WTC11 (cell line): ENCODE results near the gene CXCR3. TPM values are rescaled to one million over a fixed set of nuclear protein-coding genes. Genes with fewer than 3 reads are reported as not detected.

Experiments
- ATAC-seq: fragments of 200-7000 bp; cut with Tn5 transposase; 2 replicates; pipeline ENCODE4 v1.10.0; 2021; ENCODE audit warnings: mild to moderate bottlenecking, moderate library complexity
- Bru-seq: library from RNA; stranded (reverse); fragments of 400-500 nt; gene quantifications from one replicate; lab custom pipeline; 2021; lab: Mats Ljungman, UMichigan
- CTCF ChIA-PET: fragments of 300-600 bp; sonication (Branson Sonifier 250); formaldehyde crosslinking; loops from one replicate; lab custom pipeline; 2021; ENCODE audit warnings: antibody characterized with exemption; lab: Charles Lee
- POLR2A ChIA-PET: fragments of 350-600 bp; sonication (Branson Sonifier 250); formaldehyde crosslinking; loops from one replicate; lab custom pipeline; 2021; ENCODE audit warnings: antibody characterized with exemption; lab: Charles Lee
- DNase-seq: peaks from one replicate; pipeline ENCODE4 v3.0.0; 2021; ENCODE audit warnings: low spot score
- H3K27ac Mint-ChIP-seq: 2 replicates; pipeline ENCODE4 v1.8.0; 2021; ENCODE audit warnings: mixed read lengths
- H3K27me3 Mint-ChIP-seq: 2 replicates; pipeline ENCODE4 v1.8.0; 2021; ENCODE audit warnings: low read depth, mild to moderate bottlenecking, moderate library complexity, mixed read lengths
- H3K36me3 Mint-ChIP-seq: 2 replicates; pipeline ENCODE4 v1.8.0; 2021; ENCODE audit warnings: mixed read lengths
- H3K4me1 Mint-ChIP-seq: 2 replicates; pipeline ENCODE4 v1.8.0; 2022; ENCODE audit warnings: mixed read lengths
- H3K4me3 Mint-ChIP-seq: 2 replicates; pipeline ENCODE4 v1.8.0; 2021; ENCODE audit warnings: mild to moderate bottlenecking, moderate library complexity, mixed read lengths
- H3K9me3 Mint-ChIP-seq: 2 replicates; pipeline ENCODE4 v1.8.0; 2021; ENCODE audit warnings: mixed read lengths
- CREB1 ChIP-seq: sonication (generic); formaldehyde crosslinking; IDR thresholded peaks from 2 replicates; pipeline ENCODE4 v1.8.0; 2023; ENCODE audit warnings: mild to moderate bottlenecking, missing genetic modification reagents
- CREM ChIP-seq: sonication (generic); formaldehyde crosslinking; IDR thresholded peaks from 2 replicates; pipeline ENCODE4 v1.8.1; 2022; ENCODE audit warnings: mild to moderate bottlenecking, missing genetic modification reagents, moderate library complexity
- ELF4 ChIP-seq: sonication (generic); formaldehyde crosslinking; IDR thresholded peaks from 2 replicates; pipeline ENCODE4 v1.8.1; 2022; ENCODE audit warnings: low read depth, mild to moderate bottlenecking, moderate library complexity, missing genetic modification reagents
- GRHL2 ChIP-seq: fragments of 250-450 bp; sonication (Bioruptor Pico); IDR thresholded peaks from 2 replicates; pipeline ENCODE4 v1.8.0; 2022; ENCODE audit warnings: mild to moderate bottlenecking, moderate library complexity; ENCODE audit not compliant: insufficient replicate concordance, severe bottlenecking
- JUN ChIP-seq: sonication (generic); formaldehyde crosslinking; IDR thresholded peaks from 2 replicates; pipeline ENCODE4 v1.8.0; 2023; ENCODE audit warnings: mild to moderate bottlenecking, missing genetic modification reagents
- KAT7 ChIP-seq: sonication (generic); formaldehyde crosslinking; IDR thresholded peaks from 2 replicates; pipeline ENCODE4 v1.8.1; 2023; ENCODE audit warnings: missing genetic modification reagents, mild to moderate bottlenecking, borderline replicate concordance
- MYBL2 ChIP-seq: sonication (generic); formaldehyde crosslinking; IDR thresholded peaks from 2 replicates; pipeline ENCODE4 v1.8.1; 2023; ENCODE audit warnings: mild to moderate bottlenecking, moderate library complexity, missing genetic modification reagents
- NR1H2 ChIP-seq: sonication (generic); formaldehyde crosslinking; IDR thresholded peaks from 2 replicates; pipeline ENCODE4 v1.9.0; 2021; ENCODE audit warnings: mild to moderate bottlenecking, moderate library complexity, missing genetic modification reagents
- RELA ChIP-seq: sonication (generic); formaldehyde crosslinking; IDR thresholded peaks from 2 replicates; pipeline ENCODE4 v1.8.1; 2022; ENCODE audit warnings: missing genetic modification reagents, mild to moderate bottlenecking, borderline replicate concordance
- TCF7 ChIP-seq: sonication (generic); formaldehyde crosslinking; IDR thresholded peaks from 2 replicates; pipeline ENCODE4 v1.8.0; 2022; ENCODE audit warnings: mild to moderate bottlenecking, low read depth, missing genetic modification reagents, moderate library complexity
- ZBTB21 ChIP-seq: sonication (generic); formaldehyde crosslinking; IDR thresholded peaks from 2 replicates; pipeline ENCODE4 v1.8.1; 2023; ENCODE audit warnings: mild to moderate bottlenecking, missing genetic modification reagents, borderline replicate concordance
- ZNF121 ChIP-seq: sonication (generic); formaldehyde crosslinking; IDR thresholded peaks from 2 replicates; pipeline ENCODE4 v1.8.0; 2023; ENCODE audit warnings: missing genetic modification reagents
- long read RNA-seq, 3 experiments: library from RNA in 1 of 3; library from capped mRNA in 1 of 3; library from polyadenylated mRNA in 1 of 3; unstranded in 2 of 3; stranded (forward) in 1 of 3; transcript quantifications; one replicate each; pipeline ENCODE4 v2.0.0, GENCODE V29; 2021
- total RNA-seq: library from RNA; stranded (reverse); gene quantifications from 3 replicates; pipeline ENCODE4 v1.2.3, GENCODE V29; 2021
- TF ChIP-seq, protein P1 (sequence below): fragments of 250-450 bp; sonication (Bioruptor Pico); IDR thresholded peaks from 2 replicates; pipeline ENCODE4 v1.8.0; 2021; ENCODE audit warnings: mild to moderate bottlenecking
- TF ChIP-seq, protein P2 (sequence below): fragments of 250-450 bp; sonication (Bioruptor Pico); IDR thresholded peaks from 2 replicates; pipeline ENCODE4 v1.9.0; 2021; ENCODE audit warnings: mild to moderate bottlenecking, borderline replicate concordance
- TF ChIP-seq, protein P3 (sequence below): sonication (generic); formaldehyde crosslinking; IDR thresholded peaks from 2 replicates; pipeline ENCODE4 v1.8.1; 2023; ENCODE audit warnings: mild to moderate bottlenecking, missing genetic modification reagents
- TF ChIP-seq, protein P4 (sequence below): sonication (generic); formaldehyde crosslinking; IDR thresholded peaks from 2 replicates; pipeline ENCODE4 v1.8.0; 2022; ENCODE audit warnings: mild to moderate bottlenecking, missing genetic modification reagents
- TF ChIP-seq, protein P5 (sequence below): sonication (generic); formaldehyde crosslinking; IDR thresholded peaks from 2 replicates; pipeline ENCODE4 v1.8.1; 2022; ENCODE audit warnings: low read depth, missing genetic modification reagents, borderline replicate concordance
- TF ChIP-seq, protein P6 (sequence below): fragments of 250-450 bp; sonication (Bioruptor Pico); IDR thresholded peaks from 2 replicates; pipeline ENCODE4 v2.1.2; 2022; ENCODE audit warnings: mild to moderate bottlenecking, moderate library complexity
- TF ChIP-seq, protein P7 (sequence below): sonication (generic); formaldehyde crosslinking; IDR thresholded peaks from 2 replicates; pipeline ENCODE4 v1.8.0; 2022; ENCODE audit warnings: mild to moderate bottlenecking, missing genetic modification reagents

The CXCR3 gene
- 0.11 TPM in 1 of 3 replicates, not detected in the others for total RNA-seq
- not detected for Bru-seq, nascent RNA
- long read RNA-seq, experiment 1, result 0 reads
- long read RNA-seq, experiment 2, result 0 reads
- long read RNA-seq, experiment 3, result 0 reads

DNA sequence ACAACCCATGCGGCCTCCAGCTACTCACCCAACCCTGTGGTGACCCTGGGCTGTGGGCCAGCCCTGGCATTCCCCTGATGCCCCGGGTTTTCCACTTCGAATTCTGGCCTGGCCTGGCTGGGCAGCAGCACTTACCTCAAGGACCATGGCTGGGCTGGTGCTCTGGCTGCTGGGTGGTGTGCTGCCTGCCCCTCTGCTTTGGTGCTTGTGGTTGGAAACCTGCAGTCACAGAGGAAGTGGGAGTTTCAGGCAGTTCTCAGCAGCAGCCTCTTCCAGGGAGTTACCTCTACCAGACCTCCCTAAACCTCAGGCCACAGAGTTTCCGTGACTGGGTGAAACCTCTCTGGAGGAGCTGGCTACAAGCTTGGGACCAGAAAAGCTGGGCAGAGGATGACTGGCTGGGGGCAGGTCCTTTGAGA lies at the start of gene CXCR3:
TSS of gene CXCR3 (minus strand) at position 209 of the 419 bp plus-strand sequence. CDS start at position 147, 62 bp downstream.
- Mint-ChIP-seq H3K36me3 (peaks cover 4% of the 10 kb centered on the region; the same call in 1 of the 2 replicates), H3K27me3 (no peaks in the 10 kb centered on the region), H3K4me1 (no peaks in the 10 kb centered on the region; the same call in 1 of the 2 replicates)
- no peak for ATAC-seq
- TF ChIP-seq, protein P1, sequence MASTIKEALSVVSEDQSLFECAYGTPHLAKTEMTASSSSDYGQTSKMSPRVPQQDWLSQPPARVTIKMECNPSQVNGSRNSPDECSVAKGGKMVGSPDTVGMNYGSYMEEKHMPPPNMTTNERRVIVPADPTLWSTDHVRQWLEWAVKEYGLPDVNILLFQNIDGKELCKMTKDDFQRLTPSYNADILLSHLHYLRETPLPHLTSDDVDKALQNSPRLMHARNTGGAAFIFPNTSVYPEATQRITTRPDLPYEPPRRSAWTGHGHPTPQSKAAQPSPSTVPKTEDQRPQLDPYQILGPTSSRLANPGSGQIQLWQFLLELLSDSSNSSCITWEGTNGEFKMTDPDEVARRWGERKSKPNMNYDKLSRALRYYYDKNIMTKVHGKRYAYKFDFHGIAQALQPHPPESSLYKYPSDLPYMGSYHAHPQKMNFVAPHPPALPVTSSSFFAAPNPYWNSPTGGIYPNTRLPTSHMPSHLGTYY, result no peak
- TF ChIP-seq, protein P2, sequence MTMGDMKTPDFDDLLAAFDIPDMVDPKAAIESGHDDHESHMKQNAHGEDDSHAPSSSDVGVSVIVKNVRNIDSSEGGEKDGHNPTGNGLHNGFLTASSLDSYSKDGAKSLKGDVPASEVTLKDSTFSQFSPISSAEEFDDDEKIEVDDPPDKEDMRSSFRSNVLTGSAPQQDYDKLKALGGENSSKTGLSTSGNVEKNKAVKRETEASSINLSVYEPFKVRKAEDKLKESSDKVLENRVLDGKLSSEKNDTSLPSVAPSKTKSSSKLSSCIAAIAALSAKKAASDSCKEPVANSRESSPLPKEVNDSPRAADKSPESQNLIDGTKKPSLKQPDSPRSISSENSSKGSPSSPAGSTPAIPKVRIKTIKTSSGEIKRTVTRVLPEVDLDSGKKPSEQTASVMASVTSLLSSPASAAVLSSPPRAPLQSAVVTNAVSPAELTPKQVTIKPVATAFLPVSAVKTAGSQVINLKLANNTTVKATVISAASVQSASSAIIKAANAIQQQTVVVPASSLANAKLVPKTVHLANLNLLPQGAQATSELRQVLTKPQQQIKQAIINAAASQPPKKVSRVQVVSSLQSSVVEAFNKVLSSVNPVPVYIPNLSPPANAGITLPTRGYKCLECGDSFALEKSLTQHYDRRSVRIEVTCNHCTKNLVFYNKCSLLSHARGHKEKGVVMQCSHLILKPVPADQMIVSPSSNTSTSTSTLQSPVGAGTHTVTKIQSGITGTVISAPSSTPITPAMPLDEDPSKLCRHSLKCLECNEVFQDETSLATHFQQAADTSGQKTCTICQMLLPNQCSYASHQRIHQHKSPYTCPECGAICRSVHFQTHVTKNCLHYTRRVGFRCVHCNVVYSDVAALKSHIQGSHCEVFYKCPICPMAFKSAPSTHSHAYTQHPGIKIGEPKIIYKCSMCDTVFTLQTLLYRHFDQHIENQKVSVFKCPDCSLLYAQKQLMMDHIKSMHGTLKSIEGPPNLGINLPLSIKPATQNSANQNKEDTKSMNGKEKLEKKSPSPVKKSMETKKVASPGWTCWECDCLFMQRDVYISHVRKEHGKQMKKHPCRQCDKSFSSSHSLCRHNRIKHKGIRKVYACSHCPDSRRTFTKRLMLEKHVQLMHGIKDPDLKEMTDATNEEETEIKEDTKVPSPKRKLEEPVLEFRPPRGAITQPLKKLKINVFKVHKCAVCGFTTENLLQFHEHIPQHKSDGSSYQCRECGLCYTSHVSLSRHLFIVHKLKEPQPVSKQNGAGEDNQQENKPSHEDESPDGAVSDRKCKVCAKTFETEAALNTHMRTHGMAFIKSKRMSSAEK (CRISPR knock-in tag), result no peak
- TF ChIP-seq CREB1 (CRISPR knock-in tag), result no peak
- no peak for TF ChIP-seq TCF7 (CRISPR knock-in tag)
- TF ChIP-seq, protein P3, sequence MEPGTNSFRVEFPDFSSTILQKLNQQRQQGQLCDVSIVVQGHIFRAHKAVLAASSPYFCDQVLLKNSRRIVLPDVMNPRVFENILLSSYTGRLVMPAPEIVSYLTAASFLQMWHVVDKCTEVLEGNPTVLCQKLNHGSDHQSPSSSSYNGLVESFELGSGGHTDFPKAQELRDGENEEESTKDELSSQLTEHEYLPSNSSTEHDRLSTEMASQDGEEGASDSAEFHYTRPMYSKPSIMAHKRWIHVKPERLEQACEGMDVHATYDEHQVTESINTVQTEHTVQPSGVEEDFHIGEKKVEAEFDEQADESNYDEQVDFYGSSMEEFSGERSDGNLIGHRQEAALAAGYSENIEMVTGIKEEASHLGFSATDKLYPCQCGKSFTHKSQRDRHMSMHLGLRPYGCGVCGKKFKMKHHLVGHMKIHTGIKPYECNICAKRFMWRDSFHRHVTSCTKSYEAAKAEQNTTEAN, result no peak
- TF ChIP-seq GRHL2 (CRISPR knock-in tag), result no peak
- TF ChIP-seq MYBL2 (CRISPR knock-in tag), result no peak
- no peak for TF ChIP-seq CREM (CRISPR knock-in tag)
- TF ChIP-seq ZNF121 (CRISPR knock-in tag), result no peak
- TF ChIP-seq JUN (CRISPR knock-in tag), result no peak
- no peak for TF ChIP-seq RELA
- TF ChIP-seq, protein P4, sequence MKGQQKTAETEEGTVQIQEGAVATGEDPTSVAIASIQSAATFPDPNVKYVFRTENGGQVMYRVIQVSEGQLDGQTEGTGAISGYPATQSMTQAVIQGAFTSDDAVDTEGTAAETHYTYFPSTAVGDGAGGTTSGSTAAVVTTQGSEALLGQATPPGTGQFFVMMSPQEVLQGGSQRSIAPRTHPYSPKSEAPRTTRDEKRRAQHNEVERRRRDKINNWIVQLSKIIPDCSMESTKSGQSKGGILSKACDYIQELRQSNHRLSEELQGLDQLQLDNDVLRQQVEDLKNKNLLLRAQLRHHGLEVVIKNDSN, result no peak
- TF ChIP-seq ZBTB21 (CRISPR knock-in tag), result no peak
- no peak for TF ChIP-seq ELF4 (CRISPR knock-in tag)
- TF ChIP-seq, protein P5, sequence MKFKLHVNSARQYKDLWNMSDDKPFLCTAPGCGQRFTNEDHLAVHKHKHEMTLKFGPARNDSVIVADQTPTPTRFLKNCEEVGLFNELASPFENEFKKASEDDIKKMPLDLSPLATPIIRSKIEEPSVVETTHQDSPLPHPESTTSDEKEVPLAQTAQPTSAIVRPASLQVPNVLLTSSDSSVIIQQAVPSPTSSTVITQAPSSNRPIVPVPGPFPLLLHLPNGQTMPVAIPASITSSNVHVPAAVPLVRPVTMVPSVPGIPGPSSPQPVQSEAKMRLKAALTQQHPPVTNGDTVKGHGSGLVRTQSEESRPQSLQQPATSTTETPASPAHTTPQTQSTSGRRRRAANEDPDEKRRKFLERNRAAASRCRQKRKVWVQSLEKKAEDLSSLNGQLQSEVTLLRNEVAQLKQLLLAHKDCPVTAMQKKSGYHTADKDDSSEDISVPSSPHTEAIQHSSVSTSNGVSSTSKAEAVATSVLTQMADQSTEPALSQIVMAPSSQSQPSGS (CRISPR knock-in tag), result no peak
- TF ChIP-seq, protein P6, sequence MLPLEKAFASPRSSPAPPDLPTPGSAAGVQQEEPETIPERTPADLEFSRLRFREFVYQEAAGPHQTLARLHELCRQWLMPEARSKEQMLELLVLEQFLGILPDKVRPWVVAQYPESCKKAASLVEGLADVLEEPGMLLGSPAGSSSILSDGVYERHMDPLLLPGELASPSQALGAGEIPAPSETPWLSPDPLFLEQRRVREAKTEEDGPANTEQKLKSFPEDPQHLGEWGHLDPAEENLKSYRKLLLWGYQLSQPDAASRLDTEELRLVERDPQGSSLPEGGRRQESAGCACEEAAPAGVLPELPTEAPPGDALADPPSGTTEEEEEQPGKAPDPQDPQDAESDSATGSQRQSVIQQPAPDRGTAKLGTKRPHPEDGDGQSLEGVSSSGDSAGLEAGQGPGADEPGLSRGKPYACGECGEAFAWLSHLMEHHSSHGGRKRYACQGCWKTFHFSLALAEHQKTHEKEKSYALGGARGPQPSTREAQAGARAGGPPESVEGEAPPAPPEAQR (CRISPR knock-in tag), result no peak
- TF ChIP-seq NR1H2 (CRISPR knock-in tag), result no peak
- TF ChIP-seq KAT7 (CRISPR knock-in tag), result no peak
- TF ChIP-seq, protein P7, sequence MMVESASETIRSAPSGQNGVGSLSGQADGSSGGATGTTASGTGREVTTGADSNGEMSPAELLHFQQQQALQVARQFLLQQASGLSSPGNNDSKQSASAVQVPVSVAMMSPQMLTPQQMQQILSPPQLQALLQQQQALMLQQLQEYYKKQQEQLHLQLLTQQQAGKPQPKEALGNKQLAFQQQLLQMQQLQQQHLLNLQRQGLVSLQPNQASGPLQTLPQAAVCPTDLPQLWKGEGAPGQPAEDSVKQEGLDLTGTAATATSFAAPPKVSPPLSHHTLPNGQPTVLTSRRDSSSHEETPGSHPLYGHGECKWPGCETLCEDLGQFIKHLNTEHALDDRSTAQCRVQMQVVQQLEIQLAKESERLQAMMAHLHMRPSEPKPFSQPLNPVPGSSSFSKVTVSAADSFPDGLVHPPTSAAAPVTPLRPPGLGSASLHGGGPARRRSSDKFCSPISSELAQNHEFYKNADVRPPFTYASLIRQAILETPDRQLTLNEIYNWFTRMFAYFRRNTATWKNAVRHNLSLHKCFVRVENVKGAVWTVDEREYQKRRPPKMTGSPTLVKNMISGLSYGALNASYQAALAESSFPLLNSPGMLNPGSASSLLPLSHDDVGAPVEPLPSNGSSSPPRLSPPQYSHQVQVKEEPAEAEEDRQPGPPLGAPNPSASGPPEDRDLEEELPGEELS, result no peak
- TF ChIP-seq, all 79 proteins: peak for 0
- DNase-seq, result no peak
- H3K9me3 Mint-ChIP-seq, result no peaks in the 10 kb centered on the region
- ChIA-PET POLR2A (no interaction called here), CTCF (interaction anchor here (0.6 kb wide), 1 partner anchor 78 kb away, joined by 3 read pairs; no protein-coding TSS in a partner anchor)
- H3K4me3 Mint-ChIP-seq, result no peak within 1 kb of the TSS
- H3K27ac Mint-ChIP-seq, result no peak within 1 kb of the TSS
